GM15510 (cell line): Measurements from ENCODE around the gene ATP1A3.

Experiments
- POLR2A ChIP-seq: IDR thresholded peaks from 3 replicates; pipeline ENCODE4 v1.6.1; 2011; ENCODE audit warnings: borderline replicate concordance; ENCODE audit not compliant: insufficient read length; ENCODE audit errors: extremely low read depth

ATP1A3 gene

GRCh38 chr19:42018503-42019193, 24.6 kb upstream of the ATP1A3 start:
- no peak for TF ChIP-seq POLR2A

GRCh38 chr19:42017040-42017439, 23.0 kb upstream of the ATP1A3 start:
- TF ChIP-seq POLR2A = no peak

GRCh38 chr19:42010245-42011126, 16.5 kb upstream of the ATP1A3 start:
- TF ChIP-seq POLR2A = no peak

- TF ChIP-seq POLR2A = no peak
These were observed 12.5 kb upstream of the ATP1A3 start for GRCh38 chr19:42006569-42006968.

- no peak for TF ChIP-seq POLR2A
These were observed 11.5 kb upstream of the ATP1A3 start for GRCh38 chr19:42005504-42005903.

GRCh38 chr19:42003506-42004294, 9.7 kb upstream of the ATP1A3 start:
- no peak for TF ChIP-seq POLR2A

GRCh38 chr19:41999878-42000208, 5.8 kb upstream of the ATP1A3 start:
- no peak for TF ChIP-seq POLR2A

- no peak for TF ChIP-seq POLR2A
These were observed 5.2 kb upstream of the ATP1A3 start for GRCh38 chr19:41999071-41999877.

GRCh38 chr19:41998246-41999020, 4.4 kb upstream of the ATP1A3 start:
- no peak for TF ChIP-seq POLR2A

- TF ChIP-seq POLR2A = no peak
These were observed 3.8 kb upstream of the ATP1A3 start for GRCh38 chr19:41997851-41998229.

GRCh38 chr19:41997121-41997850, 3.3 kb upstream of the ATP1A3 start:
- no peak for TF ChIP-seq POLR2A

- no peak for TF ChIP-seq POLR2A
These were observed 2.1 kb upstream of the ATP1A3 start for GRCh38 chr19:41995959-41996797.

GRCh38 chr19:41994994-41995958, 1.2 kb upstream of the ATP1A3 start:
- TF ChIP-seq POLR2A = no peak
